GM19438 (cell line): ENCODE measurements around the gene RTN3.
"Not testable (repeated sequence)": the region's sequence is repeated elsewhere in the genome, so short reads cannot be mapped to it uniquely, and the experiment has no call there.

Experiments
- ATAC-seq: cut with Tn5 transposase; IDR thresholded peaks from one replicate; pipeline ENCODE4 v1.9.1; 2021; ENCODE audit warnings: low read depth; ENCODE audit not compliant: unreplicated experiment

Gene RTN3

GRCh38 chr11:63680834-63681320 lies 423 bp upstream of the RTN3 start:
- ATAC-seq, result no peak

- ATAC-seq, result peak; percentile 8
These were observed 1.0 kb downstream of the RTN3 start for GRCh38 chr11:63682066-63683021.

GRCh38 chr11:63683133-63683991 lies 2.1 kb downstream of the RTN3 start:
- no peak for ATAC-seq

GRCh38 chr11:63685158-63685721 lies 3.9 kb downstream of the RTN3 start:
- ATAC-seq, result not testable (repeated sequence)

GRCh38 chr11:63686926-63687325 lies 5.6 kb downstream of the RTN3 start:
- no peak for ATAC-seq

GRCh38 chr11:63687845-63688244 lies 6.5 kb downstream of the RTN3 start:
- no peak for ATAC-seq

GRCh38 chr11:63694596-63694995 lies 13.3 kb downstream of the RTN3 start:
- ATAC-seq, result no peak

- no peak for ATAC-seq
These were observed 17.9 kb downstream of the RTN3 start for GRCh38 chr11:63698976-63699733.

- no peak for ATAC-seq
These were observed 18.6 kb downstream of the RTN3 start for GRCh38 chr11:63699896-63700295.

GRCh38 chr11:63705526-63705925 lies 24.2 kb downstream of the RTN3 start:
- ATAC-seq, result no peak

- ATAC-seq, result no peak
These were observed 27.5 kb downstream of the RTN3 start for GRCh38 chr11:63708764-63709163.

- ATAC-seq, result no peak
These were observed 28.1 kb downstream of the RTN3 start for GRCh38 chr11:63709336-63709884.

- no peak for ATAC-seq
These were observed 29.3 kb downstream of the RTN3 start for GRCh38 chr11:63710476-63711217.

GRCh38 chr11:63711838-63712237 lies 30.5 kb downstream of the RTN3 start:
- no peak for ATAC-seq

GRCh38 chr11:63713766-63714165 lies 32.5 kb downstream of the RTN3 start:
- ATAC-seq, result no peak

GRCh38 chr11:63716046-63716445 lies 34.7 kb downstream of the RTN3 start:
- no peak for ATAC-seq

GRCh38 chr11:63719001-63719400 lies 37.7 kb downstream of the RTN3 start:
- ATAC-seq, result no peak

- no peak for ATAC-seq
These were observed 38.7 kb downstream of the RTN3 start for GRCh38 chr11:63719987-63720386.

GRCh38 chr11:63720611-63721010 lies 39.3 kb downstream of the RTN3 start:
- ATAC-seq, result no peak
